ENCODE measurements around the gene AUTS2. TPM values are rescaled to one million over a fixed set of nuclear protein-coding genes. Genes with fewer than 3 reads are reported as not detected.

Gene AUTS2
- total and polyA plus RNA-seq, 2 experiments from 2014 or later, result 32.0 to 91.0 TPM

- H3K4me1 Mint-ChIP-seq, result peaks cover 4% of the 10 kb centered on the region; the same call in 2 of the 3 replicates
- no peaks in the 10 kb centered on the region for H3K27me3 Mint-ChIP-seq (ENCODE audit: insufficient read depth, low read depth, poor library complexity)
- no peak overlapping the region for H3K27ac ChIP-seq (ENCODE audit: low read depth)
- ATAC-seq, result no peak
- H3K9me3 Mint-ChIP-seq, result no peaks in the 10 kb centered on the region
- H2AFZ ChIP-seq, result no peak overlapping the region
- no peak overlapping the region for H3K27ac Mint-ChIP-seq
- H4K20me1 ChIP-seq (replicated peaks; ENCODE audit: insufficient read depth), result no peaks in the 10 kb centered on the region
- no peaks in the 10 kb centered on the region for H3K27me3 ChIP-seq (ENCODE audit: insufficient read depth)
- no peaks in the 10 kb centered on the region for H3K36me3 ChIP-seq (ENCODE audit: insufficient read depth)
- H3K4me2 ChIP-seq, result no peak overlapping the region
- no peak overlapping the region for H3K4me3 Mint-ChIP-seq
- H3K79me2 ChIP-seq (replicated peaks; ENCODE audit: insufficient read depth), result no peaks in the 10 kb centered on the region
- no peak for DNase-seq (ENCODE audit: low spot score)
- H3K4me3 ChIP-seq, result no peak overlapping the region
- H3F3A ChIP-seq (replicated peaks; ENCODE audit: low read depth), result no peaks in the 10 kb centered on the region
- H3K4me1 ChIP-seq (ENCODE audit: insufficient read depth), result no peaks in the 10 kb centered on the region
- no peaks in the 10 kb centered on the region for H3K36me3 Mint-ChIP-seq (ENCODE audit: low read depth)
- TF ChIP-seq ZNF462 (CRISPR knock-in tag; IDR thresholded peaks at IDR 0.05), result no peak
- no peak for TF ChIP-seq POLR2AphosphoS5 (IDR thresholded peaks at IDR 0.05; ENCODE audit: low read depth)
- TF ChIP-seq CTCF (conservative IDR thresholded peaks at IDR 0.05; ENCODE audit: low read depth in 2 of 2), result no peak
- TF ChIP-seq STAT1 (IDR thresholded peaks at IDR 0.05; ENCODE audit: unreplicated experiment), result no peak
- no peak for TF ChIP-seq JUNB (IDR thresholded peaks at IDR 0.05; ENCODE audit: unreplicated experiment)
- no peak for TF ChIP-seq EZH2phosphoT487 (IDR thresholded peaks at IDR 0.05; ENCODE audit: unreplicated experiment)
- TF ChIP-seq REST (IDR thresholded peaks at IDR 0.05; ENCODE audit: unreplicated experiment), result no peak
- TF ChIP-seq NANOG (IDR thresholded peaks at IDR 0.05; ENCODE audit: borderline replicate concordance), result no peak
- no peak for TF ChIP-seq EZH2 (IDR thresholded peaks at IDR 0.05; ENCODE audit: low read depth, unreplicated experiment)
- TF ChIP-seq ZNF114 (CRISPR knock-in tag; IDR thresholded peaks at IDR 0.05), result no peak
- TF ChIP-seq ZNF331 (CRISPR knock-in tag; IDR thresholded peaks at IDR 0.05; ENCODE audit: low read depth), result no peak
- no peak for TF ChIP-seq CREB1 (CRISPR knock-in tag; IDR thresholded peaks at IDR 0.05; ENCODE audit: low read depth)
- TF ChIP-seq ETS1 (IDR thresholded peaks at IDR 0.05), result no peak
- no peaks in the 10 kb centered on the region for H3K9me2 ChIP-seq (ENCODE audit: insufficient read depth)
Observed at GRCh38 chr7:70285854-70286253, 687.6 kb downstream of the AUTS2 start.

Data from GM23338 (cell line).